ENCODE data around the gene RABL6.
"Not testable (repeated sequence)": the region's sequence is repeated elsewhere in the genome, so short reads cannot be mapped to it uniquely, and the experiment has no call there.

Gene RABL6

GRCh38 chr9:136823136-136824046 is 15.6 kb downstream of the RABL6 start:
- DNase-seq = peak; percentile 64 to 73

- no peak for DNase-seq
Measured at GRCh38 chr9:136824496-136825225, 16.9 kb downstream of the RABL6 start.

DNA sequence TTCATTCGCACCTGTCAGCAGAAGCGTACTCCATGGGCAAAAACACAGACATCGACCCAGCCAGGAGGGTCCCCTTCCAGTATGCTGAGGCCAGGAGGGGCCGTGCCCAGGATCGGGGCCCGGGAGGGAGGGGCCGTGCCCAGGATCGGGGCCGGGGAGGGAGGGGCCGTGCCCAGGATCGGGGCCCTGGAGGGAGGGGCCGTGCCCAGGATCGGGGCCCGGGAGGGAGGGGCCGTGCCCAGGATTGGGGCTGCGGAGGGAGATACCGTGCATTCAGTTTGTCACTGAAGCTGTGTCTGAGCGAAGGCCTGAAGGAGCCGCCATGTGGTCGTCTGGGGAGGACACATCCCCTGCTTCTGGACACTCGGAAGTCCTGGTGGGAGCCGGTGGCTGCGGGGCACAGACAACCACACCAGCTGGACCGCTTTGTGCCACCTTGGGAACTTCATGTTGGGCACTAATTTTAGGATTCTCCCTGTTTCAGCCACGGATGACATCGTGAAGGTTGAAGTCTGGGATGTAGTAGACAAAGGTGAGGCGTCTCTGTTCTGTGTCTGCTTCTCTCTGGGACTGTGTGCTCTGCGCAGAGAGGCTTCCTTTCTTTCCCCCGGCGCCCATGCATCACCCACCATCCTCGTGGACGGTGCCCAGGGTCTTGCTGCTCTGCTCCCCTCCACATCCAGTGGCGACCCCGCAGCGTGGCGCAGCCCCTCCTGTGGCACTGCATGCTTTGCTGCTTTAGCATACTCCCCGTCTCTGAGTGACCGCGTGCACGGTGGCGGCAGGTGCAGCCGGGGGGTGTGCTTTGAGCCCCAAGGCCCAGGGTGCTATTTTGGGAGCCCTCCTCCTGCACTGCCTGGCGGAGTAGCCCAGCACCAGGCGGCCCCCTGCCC is 17.8 kb downstream of the RABL6 start:
- no peak for DNase-seq

DNA sequence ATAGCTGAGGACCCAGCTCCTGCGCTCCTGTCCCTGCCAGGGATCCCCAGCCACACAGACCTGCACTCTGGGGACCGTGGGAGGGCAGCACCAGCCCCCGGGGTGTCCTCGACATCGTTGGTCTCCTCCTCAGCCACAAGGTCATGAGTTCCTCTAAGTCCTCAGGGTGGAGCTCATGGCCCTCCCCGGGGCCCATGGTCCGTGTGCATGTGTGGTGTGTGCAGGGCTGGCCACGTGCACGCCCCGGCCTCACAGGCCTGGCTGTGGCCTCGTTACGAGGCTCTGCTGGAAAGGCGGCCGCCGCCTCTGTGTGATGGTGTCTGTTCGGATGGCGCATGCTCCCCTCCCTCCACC is 18.4 kb downstream of the RABL6 start:
- DNase-seq = no peak

DNA sequence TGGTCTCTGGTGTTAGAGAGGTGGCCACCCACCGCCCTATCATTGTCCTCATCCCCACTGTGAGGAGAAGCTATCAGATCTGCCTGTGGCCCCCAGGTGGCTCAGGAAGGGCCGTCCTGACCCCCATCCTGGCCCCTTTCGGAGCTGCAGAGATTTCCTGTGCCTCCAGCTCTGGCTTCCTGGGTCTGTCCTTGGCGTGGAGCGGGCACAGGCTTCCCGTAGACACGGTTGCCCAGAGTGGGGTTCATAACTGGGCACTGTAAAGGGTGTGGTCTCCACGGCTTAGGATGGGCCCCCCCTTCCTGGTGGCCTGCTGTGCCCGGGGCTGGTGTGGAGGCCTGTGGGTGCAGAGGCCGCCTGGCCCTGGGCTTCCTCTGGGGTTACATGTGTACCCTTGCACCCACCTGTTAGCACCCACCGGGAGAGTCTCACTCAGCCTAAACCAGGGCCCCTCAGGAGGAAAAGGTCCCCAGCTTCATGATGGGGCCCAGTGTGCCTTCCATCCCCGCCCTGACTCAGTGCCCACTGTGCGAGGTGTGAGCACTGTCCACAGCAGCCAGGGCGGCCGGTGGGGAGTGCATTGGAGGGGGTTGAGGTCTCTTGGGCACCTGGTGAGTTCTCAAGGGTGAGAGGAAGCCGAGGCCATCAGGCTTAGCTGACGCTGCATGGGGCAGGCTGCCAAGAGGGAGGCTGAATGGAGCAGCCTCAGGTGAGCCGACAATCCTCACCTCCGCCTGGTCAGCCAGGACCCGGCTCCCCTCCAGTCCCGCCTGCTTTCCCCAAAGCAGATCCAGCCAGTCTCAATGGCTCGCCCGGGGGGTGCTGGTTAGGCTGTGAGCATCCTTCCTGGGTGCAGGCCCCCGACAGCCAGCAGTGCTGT is 19.2 kb downstream of the RABL6 start:
- no peak for DNase-seq

- DNase-seq = no peak
Measured at GRCh38 chr9:136827794-136828473, 20.2 kb downstream of the RABL6 start.

- no peak for DNase-seq
Measured at GRCh38 chr9:136828474-136829140, 20.9 kb downstream of the RABL6 start.

DNA sequence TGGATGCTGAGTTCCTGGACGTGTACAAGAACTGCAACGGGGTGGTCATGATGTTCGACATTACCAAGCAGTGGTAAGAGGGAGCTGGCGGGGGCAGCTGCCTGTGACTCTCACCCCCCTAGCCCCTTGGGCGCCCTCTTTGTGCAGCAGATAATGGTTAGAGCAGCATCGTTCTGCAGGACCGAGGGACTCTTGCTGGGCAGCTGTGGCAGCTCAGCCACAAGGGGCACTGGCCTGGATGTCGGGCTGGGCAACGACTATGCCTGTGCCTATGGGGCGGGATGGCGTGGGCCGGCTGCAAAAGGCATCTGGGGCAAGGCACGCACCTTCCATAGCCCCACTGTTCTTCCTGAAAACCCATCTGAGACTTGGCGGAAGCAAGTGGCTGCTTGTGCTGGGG is 21.7 kb downstream of the RABL6 start:
- DNase-seq = no peak

DNA sequence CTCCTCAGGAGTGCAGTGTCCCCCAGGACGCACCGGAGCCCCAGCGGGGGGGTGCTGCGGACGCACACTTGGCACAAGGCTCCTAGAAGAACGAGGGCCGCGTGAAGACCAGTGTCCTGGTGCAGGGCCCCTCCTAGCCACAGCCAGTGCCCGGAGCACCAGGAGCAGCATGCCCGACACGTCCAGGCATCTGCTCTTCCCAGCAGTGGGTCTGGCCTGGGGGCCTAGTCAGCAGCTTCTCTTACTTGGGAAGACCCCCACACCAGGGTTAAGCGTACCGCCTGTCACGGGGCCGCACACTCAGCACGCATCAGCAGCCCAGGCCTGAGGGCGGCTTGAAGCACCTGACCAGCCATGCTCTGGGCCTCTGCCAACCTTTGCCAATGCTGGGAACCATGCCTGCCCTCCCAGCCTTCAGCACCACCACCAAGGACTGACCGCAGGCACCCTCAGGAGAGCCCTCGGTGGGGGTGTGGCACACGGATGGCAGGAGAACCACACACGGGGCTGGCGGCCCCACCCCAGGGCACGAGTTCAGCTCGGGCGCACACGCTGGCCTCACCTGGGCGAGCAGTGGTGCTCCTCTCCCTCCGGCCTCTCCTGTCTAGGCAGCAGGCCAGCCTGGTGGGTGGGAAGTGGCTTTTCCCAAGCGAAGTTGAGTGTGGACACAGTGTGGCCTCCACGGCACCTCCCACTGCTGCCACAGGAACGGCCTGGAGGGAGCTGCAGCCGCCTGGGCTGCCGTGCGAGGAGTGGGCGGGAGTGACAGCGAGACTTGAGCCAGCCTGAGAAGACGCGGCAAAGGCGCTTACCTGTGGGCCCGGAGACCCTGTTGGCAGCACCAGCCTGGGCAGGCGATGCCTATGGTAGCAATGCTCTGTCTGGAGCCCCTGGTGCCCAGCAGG is 22.5 kb downstream of the RABL6 start:
- no peak for DNase-seq

DNA sequence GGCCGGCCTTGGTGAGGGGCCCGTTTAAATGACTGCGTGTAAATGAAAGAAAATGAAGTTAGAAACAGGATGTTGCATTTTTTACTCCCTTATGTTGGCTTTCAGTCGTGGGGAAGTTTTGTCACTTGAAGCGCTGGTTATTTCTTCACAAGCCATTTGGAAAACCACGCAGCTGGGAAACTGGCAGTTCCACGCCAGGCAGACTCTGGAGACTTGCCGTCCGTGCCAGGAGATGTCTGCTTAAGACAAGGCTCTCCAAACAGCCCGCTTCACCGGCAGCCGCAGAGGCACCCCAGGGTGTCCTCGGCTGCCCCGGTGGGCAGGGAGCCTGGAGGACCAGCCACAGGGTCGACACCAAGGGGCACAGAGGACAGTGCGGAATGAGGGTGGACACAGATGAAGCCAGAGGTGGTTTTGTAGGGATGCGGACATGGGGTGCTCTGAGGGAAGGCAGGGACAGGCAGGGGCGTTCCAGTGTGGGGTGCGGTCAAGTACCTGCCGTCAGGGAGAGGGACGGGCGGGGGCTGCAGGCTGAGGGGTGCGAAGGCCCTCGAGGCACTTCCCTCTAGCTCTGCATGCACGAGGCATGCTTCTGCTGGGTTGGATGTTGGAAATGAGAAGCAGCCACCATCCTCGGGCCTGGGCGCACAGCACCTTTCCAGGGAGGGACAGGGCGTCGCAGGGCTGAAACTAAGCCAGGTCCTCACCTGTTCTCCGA is 23.4 kb downstream of the RABL6 start:
- DNase-seq = no peak

- DNase-seq = no peak
Measured at GRCh38 chr9:136831720-136832104, 24.0 kb downstream of the RABL6 start.

DNA sequence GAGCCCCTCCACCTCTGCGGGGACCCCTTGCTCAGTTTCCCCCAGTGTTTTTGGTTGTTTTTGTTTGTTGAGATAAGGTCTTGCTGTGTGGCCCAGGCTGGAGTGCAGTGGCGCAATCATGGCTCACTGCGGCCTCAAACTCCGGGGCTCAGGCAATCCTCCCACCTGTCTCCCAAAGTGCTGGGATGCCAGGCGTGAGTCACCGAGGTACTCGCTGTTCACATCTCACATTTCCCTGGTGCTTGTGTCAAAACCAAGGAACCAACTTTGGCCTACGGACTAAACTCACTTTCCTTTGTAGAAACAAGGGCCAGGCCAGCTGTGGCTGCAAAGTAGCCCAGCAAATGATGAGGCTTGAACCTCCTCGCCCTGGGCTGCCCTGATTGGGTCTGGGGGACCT is 24.8 kb downstream of the RABL6 start:
- DNase-seq = no peak

DNA sequence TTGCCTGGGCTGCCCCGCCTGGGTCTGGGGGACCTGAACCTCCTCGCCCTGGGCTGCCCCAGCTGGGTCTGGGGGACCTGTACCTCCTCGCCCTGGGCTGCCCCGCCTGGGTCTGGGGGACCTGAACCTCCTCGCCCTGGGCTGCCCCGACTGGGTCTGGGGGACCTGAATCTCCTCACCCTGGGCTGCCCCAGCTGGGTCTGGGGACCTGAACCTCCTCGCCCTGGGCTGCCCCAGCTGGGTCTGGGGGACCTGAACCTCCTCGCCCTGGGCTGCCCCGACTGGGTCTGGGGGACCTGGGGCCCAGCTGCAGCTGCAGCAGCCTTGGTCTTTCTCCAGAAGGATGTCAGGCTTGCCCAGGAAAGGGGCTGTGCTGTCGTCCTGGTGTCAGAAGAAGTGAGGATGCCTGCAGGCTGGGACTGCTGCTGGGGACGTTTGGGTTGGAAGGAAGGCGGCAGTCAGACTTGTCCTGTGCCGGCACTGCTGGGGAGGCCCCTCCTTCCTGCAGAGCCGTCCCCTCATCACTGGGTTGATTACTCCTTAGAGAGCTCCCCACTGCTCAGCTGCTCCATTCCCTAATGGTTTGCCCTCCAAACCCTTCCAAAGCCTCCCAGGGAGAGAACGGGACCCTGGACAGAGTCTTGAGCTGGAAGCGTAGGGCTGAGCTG is 25.8 kb downstream of the RABL6 start:
- DNase-seq = not testable (repeated sequence)

GRCh38 chr9:136835162-136835931 is 27.6 kb downstream of the RABL6 start:
- DNase-seq = no peak

GRCh38 chr9:136835932-136836904 is 28.5 kb downstream of the RABL6 start:
- DNase-seq = no peak

GRCh38 chr9:136837146-136837855 is 29.6 kb downstream of the RABL6 start:
- DNase-seq = no peak

All from NCI-H526 (cell line).